NCI-H1694 treated with DMSO at 0.1 percent for 48 hours (cell line): Measurements from ENCODE around the gene VAMP2.

Source experiments
- DNase-seq: peaks from one replicate; lab custom pipeline; 2025; lab: John Stamatoyannopoulos, UW

VAMP2 gene

DNA sequence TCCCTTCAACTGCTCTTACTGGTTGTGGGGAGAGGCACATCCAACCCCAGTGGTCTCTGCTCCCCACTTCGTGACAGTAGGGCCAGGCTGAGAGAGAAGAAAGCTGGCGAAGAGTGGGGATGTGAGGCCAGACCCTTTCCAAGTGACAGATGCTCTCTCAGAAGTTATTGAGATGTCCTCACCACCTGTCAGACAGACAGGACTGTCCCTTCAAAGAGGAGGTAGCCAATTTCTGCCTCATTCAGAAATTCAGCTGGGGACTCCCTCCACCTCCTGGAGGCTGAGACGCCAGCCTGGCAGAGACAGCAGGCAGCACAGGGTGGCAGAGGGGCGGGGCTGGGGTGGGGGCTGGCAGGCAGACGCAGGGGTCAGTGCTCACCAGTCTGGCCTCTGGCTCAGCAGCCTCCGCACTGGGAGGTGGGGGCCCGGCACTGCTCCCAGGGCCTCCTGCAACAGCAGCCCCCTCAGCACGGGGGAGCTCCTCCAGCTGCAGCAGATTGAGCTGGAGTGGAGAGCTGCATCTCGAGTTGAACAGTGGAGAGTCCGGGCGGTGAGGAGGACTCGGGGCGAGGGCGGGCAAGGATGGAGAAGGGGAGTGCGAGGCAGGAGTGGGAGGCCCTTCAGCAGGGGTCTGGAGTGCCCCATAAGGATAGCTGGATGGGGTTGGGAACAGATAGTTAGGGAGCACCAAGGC, 19.7 kb downstream of the VAMP2 start:
- DNase-seq = no peak

DNA sequence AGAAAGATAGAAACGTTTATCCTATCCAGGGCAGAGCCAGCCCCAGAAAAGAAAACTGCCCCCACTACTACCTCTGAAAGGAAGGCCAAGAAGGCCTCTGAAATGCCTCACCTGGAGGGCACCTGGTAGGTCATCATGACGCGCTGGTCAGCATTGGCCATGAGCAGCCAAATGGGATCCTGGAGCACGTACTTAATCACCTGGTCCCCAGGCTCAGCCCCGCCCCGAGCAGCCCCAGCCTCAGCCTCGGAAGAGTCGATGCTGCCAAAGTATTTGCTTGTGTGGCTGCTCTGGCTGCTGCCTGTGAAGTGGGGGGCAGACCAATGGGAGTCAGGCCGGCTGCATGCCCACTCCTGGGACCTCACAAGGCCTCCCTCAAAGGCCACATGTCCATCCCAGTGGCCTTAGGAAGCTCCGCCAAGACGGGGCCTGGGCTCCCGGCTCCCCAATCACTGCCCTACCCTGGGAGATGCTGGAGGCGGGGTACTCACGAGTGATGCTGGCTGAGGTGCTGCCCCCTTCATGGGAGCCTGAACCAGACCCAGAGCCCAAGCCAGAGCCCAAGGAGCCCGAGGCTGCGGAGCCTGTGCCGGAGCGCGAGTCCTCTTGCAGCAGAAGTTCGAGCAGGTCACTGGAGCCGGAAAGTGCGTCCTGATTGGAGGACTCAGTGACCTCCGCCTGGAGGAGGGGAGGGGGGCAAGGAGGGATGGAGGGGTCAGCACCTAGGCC, 20.4 kb downstream of the VAMP2 start:
- no peak for DNase-seq

DNA sequence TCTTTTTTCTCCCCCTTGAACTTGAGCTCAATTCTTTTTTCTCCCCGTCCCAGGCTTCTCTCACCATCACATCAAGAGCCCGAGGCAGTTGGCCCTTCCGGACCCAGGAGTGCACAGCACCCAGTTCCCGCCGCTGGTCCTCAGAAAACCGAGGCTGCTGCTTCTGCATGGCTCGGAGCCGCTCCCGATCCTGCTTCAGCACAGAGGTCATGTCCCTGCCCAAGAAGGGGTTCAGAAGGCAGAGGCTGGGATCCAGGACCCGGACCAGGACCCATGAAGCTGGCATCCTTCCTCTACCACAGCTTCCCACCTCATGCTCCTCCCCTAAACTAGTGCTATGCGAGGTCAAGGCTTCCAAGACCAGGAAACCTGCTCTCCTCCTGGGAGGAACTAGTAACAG, 21.0 kb downstream of the VAMP2 start:
- DNase-seq = no peak

DNA sequence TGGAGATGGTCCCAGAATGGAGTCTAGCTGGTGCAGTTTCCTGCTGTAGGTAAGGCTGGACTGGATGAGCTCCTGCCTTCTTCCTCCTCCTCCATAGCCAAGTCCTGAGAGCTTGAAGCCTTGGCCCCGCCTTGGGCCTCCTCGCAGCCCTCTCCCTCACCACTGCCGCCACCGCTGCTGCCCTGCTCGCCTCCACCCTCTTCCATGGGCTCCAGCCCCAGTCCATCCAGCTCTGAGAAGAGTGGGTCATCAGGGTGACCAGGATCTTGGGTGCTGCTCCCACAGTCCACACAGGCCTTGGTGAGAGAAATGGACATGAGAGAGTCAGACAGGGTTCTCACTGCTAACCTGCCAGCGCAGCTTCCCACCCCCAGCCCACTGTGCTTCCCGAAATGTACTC, 21.7 kb downstream of the VAMP2 start:
- no peak for DNase-seq

DNA sequence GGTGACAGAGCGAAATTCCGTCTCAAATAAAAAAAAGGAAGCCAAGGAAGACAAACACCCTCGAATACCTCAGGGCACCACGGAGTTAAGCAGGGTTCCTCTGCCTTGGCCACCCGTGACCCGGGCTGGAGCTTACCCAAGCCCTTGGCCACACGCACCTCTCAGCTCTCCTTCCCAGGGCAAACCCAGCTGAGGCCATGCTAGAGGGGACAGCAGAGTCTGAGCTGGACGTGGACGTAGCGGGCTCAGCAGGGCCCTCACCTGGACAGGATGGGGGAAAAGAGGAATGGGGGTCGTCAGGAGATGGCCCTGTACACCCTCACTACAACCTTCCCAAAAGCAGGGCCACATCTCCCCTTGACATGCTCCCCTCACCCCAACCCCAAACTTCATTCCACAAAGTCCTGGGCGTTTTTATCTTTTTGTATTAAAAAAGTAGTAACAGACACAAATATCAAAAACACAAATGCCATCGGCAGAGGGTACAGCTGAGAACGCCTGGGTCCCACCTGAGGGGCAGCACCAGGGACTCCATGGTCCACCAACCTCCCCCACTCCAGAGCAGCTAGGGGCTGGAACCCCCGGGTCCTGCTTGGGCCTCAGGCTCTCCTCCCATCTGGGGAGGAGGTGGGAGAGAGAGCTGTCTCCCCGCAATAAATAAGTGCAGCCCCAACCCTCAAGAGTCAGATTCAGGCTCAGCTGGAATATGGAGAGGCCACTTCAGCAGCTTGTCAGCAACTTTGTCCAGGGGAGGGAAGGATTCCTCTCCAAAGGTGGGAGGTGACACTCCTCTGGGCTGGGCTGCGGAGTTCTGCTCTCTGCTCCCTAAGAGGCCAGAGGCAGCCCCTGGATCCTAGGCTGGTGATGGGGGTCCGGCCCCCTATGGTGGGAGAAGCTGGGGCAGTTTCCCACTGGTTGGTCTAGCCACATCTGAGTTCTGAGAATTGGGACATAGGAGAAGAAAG, 22.4 kb downstream of the VAMP2 start:
- DNase-seq = no peak

DNA sequence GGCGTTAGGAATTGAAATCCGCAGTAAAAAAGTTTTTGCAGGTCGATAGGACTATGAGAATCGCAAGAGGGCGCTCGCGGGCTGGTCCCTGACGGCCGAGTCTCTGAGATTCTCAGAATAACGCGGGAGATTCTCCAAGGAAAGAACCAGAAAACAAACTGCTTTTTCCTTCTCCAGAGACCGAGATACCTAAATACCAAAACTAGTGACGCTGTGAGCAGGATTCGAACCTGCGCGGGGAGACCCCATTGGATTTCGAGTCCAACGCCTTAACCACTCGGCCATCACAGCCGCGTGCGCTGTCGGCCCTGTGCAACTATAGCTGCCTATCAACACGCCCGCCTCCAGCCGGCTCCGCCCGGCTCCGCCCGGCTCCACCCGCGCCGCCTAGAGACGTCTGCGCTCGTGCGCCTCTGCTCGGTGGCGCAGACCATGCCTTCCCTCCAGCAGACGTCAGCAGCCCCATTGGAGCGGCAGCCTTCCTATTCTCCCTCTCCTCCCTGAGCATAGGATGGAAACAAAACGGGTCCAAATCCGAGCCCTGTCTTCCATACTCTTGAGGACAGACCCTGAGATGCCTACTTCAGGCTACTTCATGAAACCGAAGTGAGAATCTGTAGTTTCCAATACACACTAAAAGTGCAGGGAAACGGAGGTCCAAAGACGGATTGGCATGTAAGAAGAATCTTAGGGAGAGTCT, 23.9 kb downstream of the VAMP2 start:
- peak; percentile 97 for DNase-seq

DNA sequence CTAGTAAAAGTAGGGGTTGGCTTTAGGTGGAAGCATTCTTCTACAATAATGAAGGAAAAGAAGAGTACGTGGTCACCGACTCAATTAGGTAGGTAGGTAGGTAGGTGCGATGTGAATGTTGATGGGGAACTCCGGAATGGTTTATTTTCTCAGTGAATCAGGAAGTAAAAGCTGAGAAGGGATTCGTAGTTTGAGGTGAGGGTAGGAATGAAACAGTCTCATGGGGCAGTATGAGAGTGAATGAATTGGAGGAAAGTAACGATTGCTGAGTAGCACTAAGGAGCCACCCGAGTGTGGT, 24.4 kb downstream of the VAMP2 start:
- DNase-seq = no peak

DNA sequence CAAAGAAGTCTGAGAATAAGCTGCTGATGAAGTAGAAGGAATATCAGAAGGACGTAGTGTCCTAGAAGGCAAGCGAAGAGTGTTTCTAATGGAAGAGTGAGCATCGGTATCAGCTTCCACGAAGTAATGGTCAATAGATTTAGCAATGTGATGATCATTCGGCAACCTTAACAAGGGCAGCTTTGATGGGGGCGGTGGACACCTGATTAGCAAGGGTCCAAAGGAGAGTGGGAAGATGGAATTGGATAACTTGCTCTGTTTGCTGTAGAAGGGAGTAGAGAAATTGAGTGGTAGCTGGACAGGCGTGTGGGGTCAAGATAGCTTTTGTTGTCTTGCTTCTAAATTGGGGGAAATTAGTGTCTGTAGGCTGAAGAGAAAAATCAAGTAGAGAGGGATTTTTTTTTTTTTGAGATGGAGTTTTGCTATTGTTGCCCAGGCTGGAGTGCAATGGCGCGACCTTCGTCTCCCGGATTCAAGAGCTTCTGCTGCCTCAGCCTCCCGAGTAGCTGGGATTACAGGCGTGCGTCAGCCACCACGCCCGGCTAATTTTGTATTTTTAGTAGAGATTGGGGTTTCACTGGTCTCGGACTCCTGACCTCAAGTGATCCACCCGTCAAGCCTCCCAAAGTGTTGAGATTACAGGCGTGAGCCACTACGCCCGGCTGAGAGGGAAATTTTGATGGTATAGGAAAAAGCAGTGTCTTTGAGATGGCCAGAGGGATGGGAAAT, 24.9 kb downstream of the VAMP2 start:
- no peak for DNase-seq

DNA sequence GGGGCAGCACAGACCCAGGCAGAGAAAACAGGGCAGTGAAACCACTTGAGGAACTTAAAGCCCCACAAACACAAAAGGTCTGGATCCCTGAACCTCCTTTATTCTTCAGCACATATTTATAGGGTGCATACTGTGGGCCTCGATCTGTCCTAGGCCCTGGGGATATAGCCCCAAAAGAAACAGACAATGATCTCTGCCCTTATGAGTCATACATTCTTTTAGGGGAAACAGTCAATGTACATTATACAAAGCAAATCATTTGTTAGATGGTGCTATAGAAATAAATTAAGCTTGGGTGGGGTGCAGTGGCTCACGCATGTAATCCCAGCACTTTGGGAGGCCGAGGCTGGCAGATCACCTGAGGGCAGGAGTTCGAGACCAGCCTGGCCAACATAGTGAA, 28.8 kb downstream of the VAMP2 start:
- no peak for DNase-seq

DNA sequence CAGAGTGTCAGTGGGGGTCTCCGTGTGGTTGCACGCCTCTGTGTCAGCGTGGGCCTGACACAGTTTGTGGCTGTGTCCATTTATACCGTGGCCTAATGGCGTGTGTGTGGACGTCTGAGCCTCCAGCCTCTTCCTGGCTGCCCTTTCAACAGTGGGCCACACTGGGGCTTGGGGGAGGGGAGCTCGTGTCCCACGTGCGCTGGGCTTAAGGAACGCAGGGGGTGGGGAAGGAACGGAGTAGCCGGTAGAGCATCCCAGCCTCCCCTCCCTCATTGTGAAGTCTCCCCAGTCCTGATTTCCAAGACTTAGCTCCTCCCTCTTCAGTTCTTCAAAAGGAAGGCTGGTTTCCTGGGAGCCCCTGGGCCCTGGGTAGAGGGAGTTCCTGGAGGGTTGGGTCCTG, 29.3 kb downstream of the VAMP2 start:
- DNase-seq = no peak

DNA sequence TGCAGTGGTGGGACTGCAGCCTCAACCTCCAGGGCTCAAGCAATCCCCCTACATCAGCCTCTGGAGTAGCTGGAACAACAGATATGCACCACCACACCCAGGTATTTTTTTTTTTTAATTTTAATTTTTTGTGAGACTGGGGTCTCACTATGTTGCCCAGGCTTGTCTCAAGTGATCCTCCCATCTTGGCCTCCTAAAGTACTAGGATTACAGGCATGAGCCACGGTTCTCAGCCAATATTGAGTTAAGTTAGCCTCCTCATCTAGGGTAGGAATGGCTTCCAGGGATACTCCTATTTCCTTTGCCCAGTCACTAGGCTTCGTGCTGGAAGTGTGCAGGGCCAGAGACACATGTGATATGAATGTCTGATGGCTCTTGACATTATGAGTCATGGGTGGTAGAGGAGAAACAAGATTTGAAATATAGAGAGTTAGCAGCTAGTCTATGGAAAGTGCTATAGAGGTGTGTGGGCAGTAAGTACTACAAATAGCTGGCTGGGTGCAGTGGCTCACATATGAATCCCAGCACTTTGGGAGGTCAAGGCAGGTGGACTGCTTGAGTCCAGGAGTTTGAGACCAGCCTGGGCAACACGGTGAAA, 30.8 kb downstream of the VAMP2 start:
- DNase-seq = no peak

DNA sequence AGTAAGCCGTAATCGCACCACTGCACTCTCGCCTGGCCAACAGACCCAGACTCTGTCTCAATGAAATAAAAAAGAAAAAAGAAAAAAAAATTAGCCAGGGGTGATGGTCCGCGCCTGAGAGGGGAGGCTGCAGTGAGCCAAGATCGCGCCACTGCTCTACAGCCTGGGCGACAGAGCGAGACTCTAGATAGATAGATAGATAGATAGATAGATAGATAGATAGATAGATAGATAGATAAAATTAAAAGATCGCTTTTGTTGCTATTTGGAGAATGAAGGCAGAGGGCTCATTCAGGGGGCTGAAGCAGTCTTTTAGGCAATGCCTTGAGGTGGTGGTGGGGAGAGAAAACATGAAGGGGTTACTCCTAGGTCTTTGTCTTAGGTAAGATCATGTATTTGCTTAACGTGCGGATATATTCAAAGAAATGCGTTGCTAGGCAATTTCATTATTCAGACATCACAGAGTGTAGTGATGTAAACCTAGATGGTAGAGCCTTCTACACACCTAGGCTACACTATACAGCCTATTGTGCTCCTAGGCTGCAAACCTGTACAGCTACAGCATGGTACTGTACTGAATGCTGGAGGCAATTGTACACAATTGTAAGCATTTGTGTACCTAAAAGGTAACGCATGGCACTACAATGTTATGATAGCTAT, 34.5 kb downstream of the VAMP2 start:
- no peak for DNase-seq

DNA sequence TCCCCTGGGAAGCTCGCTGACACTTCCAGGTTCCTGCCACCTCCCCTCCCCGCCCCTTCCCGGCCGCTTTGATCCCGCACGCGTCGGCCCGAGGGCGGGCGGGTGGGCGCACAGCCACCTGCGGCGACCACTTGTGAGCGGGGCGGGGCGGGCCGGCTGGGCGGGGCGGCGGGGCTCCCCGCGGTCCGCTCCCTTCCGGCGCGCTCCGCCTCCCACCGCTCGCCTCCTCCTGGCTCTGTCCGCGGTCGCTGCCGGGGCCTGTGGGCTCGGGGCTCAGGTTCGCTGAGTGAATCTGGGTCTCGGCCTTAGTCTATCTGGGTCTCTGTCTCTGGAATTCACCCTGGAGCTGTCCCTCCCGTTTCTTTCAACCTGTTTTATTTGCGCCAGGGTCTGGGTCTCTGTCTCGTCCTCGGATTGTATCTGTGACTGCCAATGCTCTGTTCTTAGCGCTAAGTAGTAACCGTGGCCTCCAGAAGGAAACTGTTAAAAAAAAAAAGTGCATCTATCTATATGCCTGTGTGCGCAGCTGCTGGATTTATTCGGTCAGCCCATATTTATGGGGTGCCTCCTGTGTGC, 36.2 kb downstream of the VAMP2 start:
- peak; percentile 42 for DNase-seq

DNA sequence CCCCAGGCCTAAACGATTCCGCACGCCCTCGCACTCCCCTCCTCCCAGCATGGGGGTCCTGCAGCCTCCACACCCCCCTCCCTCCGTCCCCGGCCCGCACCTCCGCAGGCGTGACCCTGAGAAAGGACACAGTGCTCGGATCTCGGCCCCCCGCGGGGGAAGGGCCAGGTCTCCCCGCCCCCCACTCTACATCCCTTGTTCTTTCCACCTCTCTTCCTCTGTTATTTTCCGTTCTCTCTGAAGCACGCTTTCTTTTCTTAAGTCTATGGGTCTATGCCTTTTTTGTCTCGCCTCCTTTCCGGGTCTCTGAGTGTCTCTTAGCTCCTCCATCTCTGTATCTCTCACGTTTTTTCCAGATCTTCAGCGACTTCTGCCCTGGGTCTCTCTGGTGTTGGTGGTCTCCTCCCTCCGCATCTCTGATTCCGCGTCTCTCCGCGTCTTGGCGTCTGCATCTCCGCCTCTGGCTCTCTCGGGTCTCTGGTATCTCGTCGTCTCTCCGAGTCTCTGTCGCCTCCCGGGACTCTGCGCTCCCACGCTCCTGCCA, 36.7 kb downstream of the VAMP2 start:
- DNase-seq = peak; percentile 47

DNA sequence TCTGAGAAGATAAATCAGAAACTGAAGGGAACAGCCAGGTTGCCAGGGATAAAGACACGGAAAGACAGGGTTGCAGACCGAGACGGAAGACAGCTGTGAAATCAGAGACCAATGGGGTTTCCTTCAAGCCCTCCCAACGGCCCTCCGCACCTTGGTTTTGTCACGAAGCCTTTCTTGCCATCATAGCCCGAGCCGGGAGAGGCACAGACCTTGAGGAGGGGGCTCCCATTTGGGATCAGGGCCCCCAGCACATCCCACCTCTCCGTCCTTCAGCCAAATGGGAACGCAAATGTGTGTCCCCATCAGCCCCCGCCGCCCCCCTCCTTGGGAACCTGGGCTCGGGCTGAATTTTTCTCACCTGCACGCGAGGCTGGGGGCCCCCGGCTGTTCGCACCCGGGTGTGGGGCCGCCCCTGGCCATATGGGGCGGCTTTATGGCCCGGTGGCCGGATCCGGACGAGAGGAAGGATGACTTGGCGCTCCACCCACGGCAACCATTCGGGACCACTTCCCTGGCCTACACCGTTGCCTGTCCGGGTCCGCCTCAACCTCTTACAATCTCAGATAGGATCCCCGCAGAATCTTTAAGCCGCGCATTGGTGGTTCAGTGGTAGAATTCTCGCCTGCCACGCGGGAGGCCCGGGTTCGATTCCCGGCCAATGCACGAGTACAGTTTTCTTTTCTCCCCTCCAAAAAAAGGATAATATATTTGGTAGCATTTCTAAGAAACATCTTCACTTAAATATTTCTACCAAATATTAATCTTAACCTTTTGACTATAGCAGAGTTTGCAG, 37.4 kb downstream of the VAMP2 start:
- DNase-seq = peak; percentile 68

DNA sequence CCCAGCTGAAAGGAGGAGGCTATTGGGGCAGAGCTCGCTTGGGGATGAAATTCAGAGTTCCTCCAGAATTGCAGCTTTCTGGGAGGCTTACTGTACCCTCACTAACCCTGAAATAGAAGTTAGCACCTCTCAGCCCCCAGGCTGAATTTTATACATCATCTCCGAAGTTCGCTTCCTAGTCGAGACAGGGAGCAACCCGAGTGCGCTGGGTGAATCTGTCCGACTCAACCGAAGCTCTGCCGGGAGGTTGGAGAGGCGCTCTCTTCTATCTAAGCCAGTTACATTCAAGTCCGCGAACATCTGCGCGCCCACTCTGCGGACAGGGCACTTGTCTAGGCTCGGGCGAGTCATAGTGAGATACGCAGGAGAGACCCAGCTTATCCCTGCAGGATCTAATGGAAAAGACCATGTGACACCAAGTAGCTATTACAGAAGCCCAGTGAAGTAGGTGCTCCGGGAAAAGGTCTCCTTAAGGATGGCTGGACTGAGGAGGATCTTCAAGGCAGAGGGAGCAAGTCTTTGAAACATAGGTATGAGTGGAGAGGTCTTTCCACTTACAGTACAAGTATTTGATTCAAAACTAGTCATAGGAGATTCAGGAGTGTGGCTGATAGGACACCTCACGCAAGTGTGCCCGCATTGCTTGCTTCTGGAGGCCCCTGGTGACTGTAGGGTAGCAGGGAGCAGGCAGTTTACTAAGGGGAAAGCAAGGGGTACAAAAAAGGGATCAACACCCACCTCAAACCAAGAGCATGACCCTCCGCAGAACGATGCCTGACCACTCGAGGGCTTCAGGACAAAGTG, 38.2 kb downstream of the VAMP2 start:
- DNase-seq = peak; percentile 7

DNA sequence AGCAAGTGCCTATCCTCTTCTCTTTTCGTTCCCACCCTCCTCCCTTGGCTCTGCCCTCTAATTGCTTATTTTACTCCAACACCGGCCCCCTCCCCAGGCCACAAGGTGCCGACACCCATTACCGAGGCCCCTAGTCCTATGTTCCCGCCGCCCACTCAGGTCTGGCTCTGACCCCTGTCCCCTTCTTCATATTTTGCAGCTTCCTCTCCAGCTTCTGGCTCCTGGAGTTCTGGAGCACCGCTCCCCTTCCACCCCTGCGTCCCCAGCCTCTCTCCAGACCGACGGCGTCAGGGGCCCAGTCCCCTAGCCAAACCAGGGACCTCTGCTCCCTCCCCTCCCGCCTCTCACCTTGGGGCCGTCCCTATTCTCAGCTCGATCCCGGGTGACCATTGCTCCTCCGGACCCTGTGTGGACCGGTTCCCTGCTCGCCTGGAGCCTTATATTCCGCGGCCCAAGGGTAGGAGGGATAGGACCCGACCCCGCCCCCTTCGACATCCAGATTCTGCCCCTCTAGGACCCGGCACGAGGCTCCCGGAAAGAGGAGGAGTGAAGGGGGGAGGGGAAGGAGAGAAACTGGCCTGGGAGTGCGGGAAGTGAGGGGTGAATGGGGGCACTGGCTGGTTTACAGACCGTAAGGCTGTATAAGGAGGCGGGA, 38.9 kb downstream of the VAMP2 start, which contains the start of gene HES7:
Gene HES7 (minus strand): TSS at position 412 of the 655 bp plus-strand sequence. CDS start 22 bp downstream, at position 390.
- no peak for DNase-seq
